ENCODE measurements around the gene LCE1B. TPM values are rescaled to one million over a fixed set of nuclear protein-coding genes. Genes with fewer than 3 reads are reported as not detected.

Gene LCE1B
- total and polyA plus RNA-seq, 2 experiments from 2014 or later, result not detected

DNA sequence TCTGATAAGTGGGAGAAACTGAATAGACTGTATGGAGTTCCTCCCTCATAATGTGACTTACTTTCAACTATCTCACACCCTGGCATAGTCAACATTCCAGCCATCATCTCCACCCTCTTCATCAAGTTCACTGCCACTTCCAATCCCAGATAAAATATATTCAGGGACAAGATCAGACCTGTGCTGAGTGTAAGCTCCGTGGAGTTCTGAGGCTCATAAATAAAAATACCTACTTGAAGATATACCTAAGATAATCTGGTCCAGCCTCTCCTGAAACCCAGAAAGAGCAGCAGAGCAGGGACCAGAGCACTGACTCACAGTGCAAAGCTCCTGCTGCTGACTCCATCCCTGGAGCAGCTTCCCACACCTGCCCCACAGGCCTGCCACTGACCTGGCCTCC, 46.3 kb downstream of the LCE1B start:
- Histone ChIP-seq H3K4me1 (ENCODE audit: low read depth) (no peaks in the 10 kb centered on the region), H3K36me3 (no peaks in the 10 kb centered on the region), H3K27ac (no peak overlapping the region), H3K4me3 (no peak overlapping the region), H3K9me3 (ENCODE audit: low read depth) (no peaks in the 10 kb centered on the region), H3K27me3 (no peaks in the 10 kb centered on the region)
- TF ChIP-seq, protein P1, sequence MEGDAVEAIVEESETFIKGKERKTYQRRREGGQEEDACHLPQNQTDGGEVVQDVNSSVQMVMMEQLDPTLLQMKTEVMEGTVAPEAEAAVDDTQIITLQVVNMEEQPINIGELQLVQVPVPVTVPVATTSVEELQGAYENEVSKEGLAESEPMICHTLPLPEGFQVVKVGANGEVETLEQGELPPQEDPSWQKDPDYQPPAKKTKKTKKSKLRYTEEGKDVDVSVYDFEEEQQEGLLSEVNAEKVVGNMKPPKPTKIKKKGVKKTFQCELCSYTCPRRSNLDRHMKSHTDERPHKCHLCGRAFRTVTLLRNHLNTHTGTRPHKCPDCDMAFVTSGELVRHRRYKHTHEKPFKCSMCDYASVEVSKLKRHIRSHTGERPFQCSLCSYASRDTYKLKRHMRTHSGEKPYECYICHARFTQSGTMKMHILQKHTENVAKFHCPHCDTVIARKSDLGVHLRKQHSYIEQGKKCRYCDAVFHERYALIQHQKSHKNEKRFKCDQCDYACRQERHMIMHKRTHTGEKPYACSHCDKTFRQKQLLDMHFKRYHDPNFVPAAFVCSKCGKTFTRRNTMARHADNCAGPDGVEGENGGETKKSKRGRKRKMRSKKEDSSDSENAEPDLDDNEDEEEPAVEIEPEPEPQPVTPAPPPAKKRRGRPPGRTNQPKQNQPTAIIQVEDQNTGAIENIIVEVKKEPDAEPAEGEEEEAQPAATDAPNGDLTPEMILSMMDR (IDR thresholded peaks at IDR 0.05; ENCODE audit: low read depth, low read length), result no peak
- no peak for DNase-seq (ENCODE audit: low read depth in 1 of 2, low spot score in 1 of 2)

DNA sequence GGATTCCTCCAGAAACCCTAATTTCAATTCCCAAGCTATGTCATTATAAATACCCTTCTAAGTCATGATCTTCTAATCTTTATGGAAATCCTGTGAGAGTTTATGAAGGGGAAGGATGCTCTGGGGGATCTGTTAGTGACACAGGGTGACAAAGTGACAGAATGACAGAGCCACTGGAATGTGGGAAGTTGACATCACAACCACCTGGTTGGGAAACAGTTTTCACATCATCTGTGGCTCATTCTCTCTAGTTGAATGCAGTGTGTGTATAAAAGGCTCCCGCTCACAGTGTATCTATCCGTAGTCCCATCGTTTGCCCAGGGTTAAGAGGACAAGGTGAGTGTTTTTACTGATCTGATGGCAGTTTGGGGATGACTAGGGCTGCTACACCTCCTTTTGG, 47.9 kb downstream of the LCE1B start, which contains the start of gene LCE7A:
Gene LCE7A, plus strand, starts transcription at position 301 of the 400 bp plus-strand sequence. CDS start 702 bp downstream, outside the sequence.
- H3K4me1 ChIP-seq (ENCODE audit: low read depth), result no peaks in the 10 kb centered on the region
- no peak for DNase-seq (ENCODE audit: low read depth in 1 of 2, low spot score in 1 of 2)
- H3K4me3 ChIP-seq, result no peak within 1 kb of the TSS
- H3K9me3 ChIP-seq (ENCODE audit: low read depth), result no peaks in the 10 kb centered on the region
- TF ChIP-seq, protein P1 (IDR thresholded peaks at IDR 0.05; ENCODE audit: low read depth, low read length), result no peak
- H3K27ac ChIP-seq, result no peak within 1 kb of the TSS
- H3K36me3 ChIP-seq, result no peaks in the 10 kb centered on the region
- H3K27me3 ChIP-seq, result no peaks in the 10 kb centered on the region

DNA sequence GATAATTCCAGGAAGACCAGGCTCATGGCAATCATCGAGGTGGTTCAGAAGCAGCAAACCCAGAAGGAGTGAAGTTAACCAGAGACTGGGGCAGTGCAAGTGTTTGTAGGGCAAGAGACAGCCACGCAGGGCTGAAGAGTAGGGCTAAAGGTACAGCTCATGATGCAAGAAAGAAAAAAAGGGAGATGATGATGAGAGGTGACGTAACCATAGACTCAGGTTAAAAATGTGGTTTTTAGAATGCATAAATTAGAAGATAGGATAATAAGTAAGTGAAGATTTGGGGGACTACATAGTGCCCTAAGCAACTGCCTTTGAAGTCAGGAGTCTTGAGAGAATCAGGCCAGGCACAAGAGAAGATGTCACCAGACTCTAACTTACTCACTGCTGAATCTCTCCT, 48.4 kb downstream of the LCE1B start:
- no peaks in the 10 kb centered on the region for H3K4me1 ChIP-seq (ENCODE audit: low read depth)
- H3K9me3 ChIP-seq (ENCODE audit: low read depth), result no peaks in the 10 kb centered on the region
- H3K27ac ChIP-seq, result no peak overlapping the region
- no peak overlapping the region for H3K4me3 ChIP-seq
- DNase-seq (ENCODE audit: low read depth in 1 of 2, low spot score in 1 of 2), result no peak
- H3K36me3 ChIP-seq, result no peaks in the 10 kb centered on the region
- TF ChIP-seq, protein P1 (IDR thresholded peaks at IDR 0.05; ENCODE audit: low read depth, low read length), result no peak
- no peaks in the 10 kb centered on the region for H3K27me3 ChIP-seq

DNA sequence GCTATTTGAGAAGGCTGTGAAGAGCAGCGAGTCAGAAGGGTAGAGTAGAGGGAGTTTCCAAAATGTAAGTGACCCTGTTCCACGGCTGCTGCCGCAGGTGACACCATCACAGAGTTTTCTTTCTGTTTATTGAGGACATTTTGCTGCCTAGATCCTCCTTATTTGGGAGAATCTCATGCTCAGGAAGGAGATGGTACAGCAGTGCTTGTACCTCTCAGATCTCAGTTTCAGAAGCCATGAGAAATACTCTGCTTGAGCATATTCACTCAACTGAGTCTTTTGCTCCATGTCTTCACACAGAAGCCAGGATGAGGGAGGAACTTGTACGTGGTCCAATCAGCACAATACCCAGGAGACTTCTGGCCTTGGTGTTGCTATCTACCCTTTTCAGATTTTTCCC, 49.6 kb downstream of the LCE1B start:
- no peak overlapping the region for H3K4me3 ChIP-seq
- no peaks in the 10 kb centered on the region for H3K27me3 ChIP-seq
- DNase-seq (ENCODE audit: low read depth in 1 of 2, low spot score in 1 of 2), result no peak
- TF ChIP-seq, protein P1 (IDR thresholded peaks at IDR 0.05; ENCODE audit: low read depth, low read length), result no peak
- H3K36me3 ChIP-seq, result no peaks in the 10 kb centered on the region
- no peak overlapping the region for H3K27ac ChIP-seq
- H3K9me3 ChIP-seq (ENCODE audit: low read depth), result no peaks in the 10 kb centered on the region
- no peaks in the 10 kb centered on the region for H3K4me1 ChIP-seq (ENCODE audit: low read depth)

Other genes with a start within 250 kb of the LCE1B start
- gene LCE3E, start 245.2 kb upstream of the LCE1B start, total RNA-seq, result not detected in 2 replicates
- not detected in 2 replicates for gene LCE3E, start 245.2 kb upstream of the LCE1B start, polyA plus RNA-seq
- not detected in 2 replicates for gene LCE3D, start 231.5 kb upstream of the LCE1B start, total RNA-seq
- gene LCE3D, start 231.5 kb upstream of the LCE1B start, polyA plus RNA-seq, result not detected in 2 replicates
- gene LCE3C, start 211.7 kb upstream of the LCE1B start, total RNA-seq, result not detected in 2 replicates
- gene LCE3C, start 211.7 kb upstream of the LCE1B start, polyA plus RNA-seq, result not detected in 2 replicates
- not detected in 2 replicates for gene LCE3B, start 198.2 kb upstream of the LCE1B start, total RNA-seq
- not detected in 2 replicates for gene LCE3B, start 198.2 kb upstream of the LCE1B start, polyA plus RNA-seq
- gene LCE3A, start 188.9 kb upstream of the LCE1B start, total RNA-seq, result not detected in 2 replicates
- not detected in 2 replicates for gene LCE3A, start 188.9 kb upstream of the LCE1B start, polyA plus RNA-seq
- not detected in 2 replicates for gene LCE2D, start 148.6 kb upstream of the LCE1B start, total RNA-seq
- not detected in 2 replicates for gene LCE2D, start 148.6 kb upstream of the LCE1B start, polyA plus RNA-seq
- gene LCE2C, start 136.7 kb upstream of the LCE1B start, total RNA-seq, result not detected in 2 replicates
- not detected in 2 replicates for gene LCE2C, start 136.7 kb upstream of the LCE1B start, polyA plus RNA-seq
- not detected in 2 replicates for gene LCE2B, start 125.8 kb upstream of the LCE1B start, total RNA-seq
- gene LCE2B, start 125.8 kb upstream of the LCE1B start, polyA plus RNA-seq, result not detected in 2 replicates
- gene LCE2A, start 113.6 kb upstream of the LCE1B start, total RNA-seq, result not detected in 2 replicates
- not detected in 2 replicates for gene LCE2A, start 113.6 kb upstream of the LCE1B start, polyA plus RNA-seq
- not detected in 2 replicates for gene LCE4A, start 103.8 kb upstream of the LCE1B start, total RNA-seq
- not detected in 2 replicates for gene LCE4A, start 103.8 kb upstream of the LCE1B start, polyA plus RNA-seq
- gene KPRP, start 53.9 kb upstream of the LCE1B start, total RNA-seq, result not detected in 2 replicates
- not detected in 2 replicates for gene KPRP, start 53.9 kb upstream of the LCE1B start, polyA plus RNA-seq
- gene LCE1F, start 36.8 kb upstream of the LCE1B start, total RNA-seq, result not detected in 2 replicates
- gene LCE1F, start 36.8 kb upstream of the LCE1B start, polyA plus RNA-seq, result not detected in 2 replicates
- gene LCE1E, start 25.7 kb upstream of the LCE1B start, total RNA-seq, result not detected in 2 replicates
- gene LCE1E, start 25.7 kb upstream of the LCE1B start, polyA plus RNA-seq, result not detected in 2 replicates
- not detected in 2 replicates for gene LCE1D, start 15.2 kb upstream of the LCE1B start, total RNA-seq
- not detected in 2 replicates for gene LCE1D, start 15.2 kb upstream of the LCE1B start, polyA plus RNA-seq
- not detected in 2 replicates for gene LCE1C, start 5.3 kb upstream of the LCE1B start, total RNA-seq
- gene LCE1C, start 5.3 kb upstream of the LCE1B start, polyA plus RNA-seq, result not detected in 2 replicates
- not detected in 2 replicates for gene LCE1A, start 15.5 kb downstream of the LCE1B start, total RNA-seq
- gene LCE1A, start 15.5 kb downstream of the LCE1B start, polyA plus RNA-seq, result not detected in 2 replicates
- not detected in 2 replicates for gene LCE6A, start 30.9 kb downstream of the LCE1B start, total RNA-seq
- gene LCE6A, start 30.9 kb downstream of the LCE1B start, polyA plus RNA-seq, result not detected in 2 replicates
- gene LCE7A, start 48.0 kb downstream of the LCE1B start, total RNA-seq, result not detected in 2 replicates
- gene LCE7A, start 48.0 kb downstream of the LCE1B start, polyA plus RNA-seq, result not detected in 2 replicates
- not detected in 2 replicates for gene SMCP, start 66.4 kb downstream of the LCE1B start, total RNA-seq
- not detected in 2 replicates for gene SMCP, start 66.4 kb downstream of the LCE1B start, polyA plus RNA-seq
- gene IVL, start 96.6 kb downstream of the LCE1B start, total RNA-seq, result not detected in 2 replicates
- not detected in 2 replicates for gene IVL, start 96.6 kb downstream of the LCE1B start, polyA plus RNA-seq
- gene SPRR5, start 135.2 kb downstream of the LCE1B start, total RNA-seq, result not detected in 2 replicates
- not detected in 2 replicates for gene SPRR5, start 135.2 kb downstream of the LCE1B start, polyA plus RNA-seq
- not detected in 2 replicates for gene SPRR4, start 158.7 kb downstream of the LCE1B start, total RNA-seq
- not detected in 2 replicates for gene SPRR4, start 158.7 kb downstream of the LCE1B start, polyA plus RNA-seq
- gene SPRR1A, start 172.1 kb downstream of the LCE1B start, total RNA-seq, result not detected in 2 replicates
- not detected in 2 replicates for gene SPRR1A, start 172.1 kb downstream of the LCE1B start, polyA plus RNA-seq
- not detected in 2 replicates for gene SPRR3, start 189.8 kb downstream of the LCE1B start, total RNA-seq
- gene SPRR3, start 189.8 kb downstream of the LCE1B start, polyA plus RNA-seq, result not detected in 2 replicates
- gene SPRR1B, start 219.2 kb downstream of the LCE1B start, total RNA-seq, result not detected in 2 replicates
- gene SPRR1B, start 219.2 kb downstream of the LCE1B start, polyA plus RNA-seq, result not detected in 2 replicates
- gene SPRR2D, start 229.1 kb downstream of the LCE1B start, total RNA-seq, result not detected in 2 replicates
- not detected in 2 replicates for gene SPRR2D, start 229.1 kb downstream of the LCE1B start, polyA plus RNA-seq
- not detected in 2 replicates for gene SPRR2A, start 245.5 kb downstream of the LCE1B start, total RNA-seq
- gene SPRR2A, start 245.5 kb downstream of the LCE1B start, polyA plus RNA-seq, result not detected in 2 replicates

Data from cardiac muscle cell (in vitro differentiated cells and primary cell).